ENCODE data around the gene RER1.

GRCh38 chr1:2437617-2438016 lies 46.0 kb downstream of the RER1 start:
- TF ChIP-seq SUZ12 (IDR thresholded peaks at IDR 0.05; ENCODE audit: extremely low read depth, insufficient read depth, insufficient read length) (no peak), ZNF274 (IDR thresholded peaks at IDR 0.05; ENCODE audit: low read depth, low read length) (no peak)

Data from NT2/D1 (cell line).